Suprapubic skin (tissue), 4 donors: ENCODE data around the gene RFPL2. TPM values are rescaled to one million over a fixed set of nuclear protein-coding genes. Genes with fewer than 3 reads are reported as not detected.

Experiments used
- DNase-seq, 2 donors: peaks; one replicate each; pipeline ENCODE4 v3.0.0-alpha.2; 2019; ENCODE audit warnings: low spot score in 2 of 2
- H3K27ac ChIP-seq: fragments of 200-600 bp; sonication (generic); one replicate; pipeline ENCODE4 v1.5.1; 2019
- H3K27me3 ChIP-seq: fragments of 200-600 bp; sonication (generic); one replicate; pipeline ENCODE4 v1.5.1; 2019
- H3K36me3 ChIP-seq: fragments of 200-600 bp; sonication (generic); one replicate; pipeline ENCODE4 v1.5.1; 2019
- H3K4me1 ChIP-seq: fragments of 200-600 bp; sonication (generic); one replicate; pipeline ENCODE4 v1.5.1; 2019
- H3K4me3 ChIP-seq: fragments of 200-600 bp; sonication (generic); one replicate; pipeline ENCODE4 v1.5.1; 2019; ENCODE audit warnings: mild to moderate bottlenecking
- H3K9me3 ChIP-seq: fragments of 200-600 bp; sonication (generic); one replicate; pipeline ENCODE4 v1.5.1; 2019
- CTCF ChIP-seq, 2 donors: fragments of 200-600 bp in 1 of 2; fragments of 450-650 bp in 1 of 2; sonication (generic) in 1 of 2; IDR thresholded peaks; one replicate each; pipeline ENCODE4 v1.5.1; 2016 to 2019; ENCODE audit warnings: antibody characterized with exemption in 2 of 2, mild to moderate bottlenecking in 1 of 2, moderate library complexity in 1 of 2
- EP300 ChIP-seq: sonication (generic); formaldehyde crosslinking; IDR thresholded peaks from one replicate; pipeline ENCODE4 v1.6.1; 2017; ENCODE audit warnings: antibody characterized with exemption
- POLR2A ChIP-seq, 2 donors: fragments of 450-650 bp; IDR thresholded peaks; one replicate each; pipeline ENCODE4 v1.6.1; 2017; ENCODE audit warnings: antibody characterized with exemption in 2 of 2, mild to moderate bottlenecking in 2 of 2, moderate library complexity in 2 of 2
- POLR2AphosphoS5 ChIP-seq, 3 donors: sonication (generic); formaldehyde crosslinking; IDR thresholded peaks; one replicate each; pipeline ENCODE4 v1.6.1; 2017; ENCODE audit warnings: antibody characterized with exemption in 3 of 3
- WGBS: methylation state at CpG from one replicate; pipeline ENCODE4 v1.1.5; 2018; 5-methylcytosine and 5-hydroxymethylcytosine counted together
- total RNA-seq, 4 donors: library from RNA; depleted of rRNA; stranded (reverse); fragments of >200 nt; gene quantifications; one replicate each; pipeline ENCODE4 v1.1.0, GENCODE V29; 2016

RFPL2 gene
- total RNA-seq, 4 donors from 2014 or later: not detected

DNA sequence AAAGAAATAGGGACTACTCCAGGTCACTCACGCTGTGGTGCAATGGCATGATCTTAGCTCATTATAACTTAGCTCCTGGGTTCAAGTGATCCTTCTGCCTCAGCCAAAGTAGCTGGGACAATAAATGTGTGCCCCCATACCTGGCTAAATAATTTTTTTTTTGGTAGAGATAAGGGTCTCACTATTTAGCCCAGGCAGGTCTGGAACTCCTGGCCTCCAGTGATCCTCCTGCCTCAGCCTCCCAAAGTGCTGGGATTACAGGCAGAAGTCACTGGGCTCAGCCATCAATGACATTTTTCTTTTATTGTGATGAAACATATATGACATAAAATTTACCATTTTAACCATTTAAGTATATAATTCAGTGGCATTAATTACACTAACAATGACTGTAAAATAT is 39.7 kb upstream of the RFPL2 start:
- Histone ChIP-seq H3K9me3 (no peaks in the 10 kb centered on the region), H3K4me1 (no peaks in the 10 kb centered on the region), H3K27me3 (peaks cover 11% of the 10 kb centered on the region), H3K27ac (no peak overlapping the region), H3K4me3 (no peak overlapping the region), H3K36me3 (no peaks in the 10 kb centered on the region)
- DNase-seq: no peak
- no peak for TF ChIP-seq POLR2A (IDR thresholded peaks at IDR 0.05)
- TF ChIP-seq POLR2AphosphoS5 (IDR thresholded peaks at IDR 0.05): no peak
- TF ChIP-seq EP300: no peak
- no peak for TF ChIP-seq CTCF (IDR thresholded peaks at IDR 0.05)
- 93% methylated on average over 1 of the region's 1 CpG for WGBS

- WGBS: 43% methylated on average over 2 of the region's 2 CpGs
- Histone ChIP-seq H3K9me3 (no peaks in the 10 kb centered on the region), H3K4me3 (no peak overlapping the region), H3K27me3 (peaks cover 3% of the 10 kb centered on the region), H3K4me1 (no peaks in the 10 kb centered on the region), H3K36me3 (no peaks in the 10 kb centered on the region), H3K27ac (no peak overlapping the region)
- no peak for TF ChIP-seq POLR2A (IDR thresholded peaks at IDR 0.05)
- no peak for TF ChIP-seq CTCF (IDR thresholded peaks at IDR 0.05)
- TF ChIP-seq POLR2AphosphoS5 (IDR thresholded peaks at IDR 0.05): no peak
- TF ChIP-seq EP300: no peak
- no peak for DNase-seq
Measured at GRCh38 chr22:32240461-32240860, 35.6 kb upstream of the RFPL2 start.

- 92% methylated on average over 1 of the region's 1 CpG for WGBS
- DNase-seq: no peak
- Histone ChIP-seq H3K4me1 (no peaks in the 10 kb centered on the region), H3K9me3 (no peaks in the 10 kb centered on the region), H3K27me3 (peaks cover 3% of the 10 kb centered on the region), H3K4me3 (no peak overlapping the region), H3K36me3 (no peaks in the 10 kb centered on the region), H3K27ac (no peak overlapping the region)
- no peak for TF ChIP-seq EP300
Measured at GRCh38 chr22:32237906-32238305, 33.0 kb upstream of the RFPL2 start.

- H3K27me3 ChIP-seq: peaks cover 3% of the 10 kb centered on the region
- WGBS: 72% methylated on average over 8 of the region's 8 CpGs
- TF ChIP-seq POLR2AphosphoS5 (IDR thresholded peaks at IDR 0.05): no peak
- H3K4me1 ChIP-seq: no peaks in the 10 kb centered on the region
- no peak overlapping the region for H3K27ac ChIP-seq
- H3K4me3 ChIP-seq: no peak overlapping the region
- no peaks in the 10 kb centered on the region for H3K9me3 ChIP-seq
- H3K36me3 ChIP-seq: no peaks in the 10 kb centered on the region
- DNase-seq: no peak
Measured at GRCh38 chr22:32236970-32237369, 32.1 kb upstream of the RFPL2 start.

- TF ChIP-seq POLR2A (IDR thresholded peaks at IDR 0.05) (no peak), POLR2AphosphoS5 (IDR thresholded peaks at IDR 0.05) (no peak), EP300 (no peak), CTCF (IDR thresholded peaks at IDR 0.05) (no peak)
Measured at GRCh38 chr22:32233091-32233490, 28.2 kb upstream of the RFPL2 start.

DNA sequence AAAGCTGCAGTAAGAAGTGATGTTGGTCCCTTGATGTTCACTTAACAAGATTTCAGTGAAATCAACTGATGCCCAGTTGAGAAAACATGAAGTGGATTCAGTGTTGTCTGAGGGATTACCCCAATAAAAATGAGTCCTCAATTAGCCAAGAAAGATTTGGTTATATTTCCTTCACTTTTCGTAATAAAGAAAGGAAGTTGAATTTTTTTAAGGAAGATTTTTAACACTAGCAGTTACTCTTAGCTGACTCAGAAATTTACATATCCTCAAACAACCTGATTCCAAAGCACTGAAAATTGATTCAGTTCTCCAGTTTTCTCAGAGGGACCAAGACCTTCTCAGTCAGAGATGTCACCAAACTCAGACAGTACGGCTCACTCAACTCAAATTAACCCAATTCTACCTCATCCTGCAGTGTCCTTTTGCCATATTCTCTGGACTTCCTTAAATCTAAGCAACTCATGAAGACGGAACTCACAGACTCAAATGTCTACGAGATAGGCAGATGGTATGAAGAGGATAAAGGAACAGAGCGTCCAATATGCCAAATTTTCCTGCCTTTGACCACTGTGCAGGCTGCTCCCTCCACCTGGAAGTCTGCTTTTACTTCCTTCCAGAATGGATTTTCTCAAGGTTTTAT is 27.4 kb upstream of the RFPL2 start:
- TF ChIP-seq CTCF (IDR thresholded peaks at IDR 0.05) (no peak), POLR2A (IDR thresholded peaks at IDR 0.05) (no peak), EP300 (no peak), POLR2AphosphoS5 (IDR thresholded peaks at IDR 0.05) (no peak)
- 66% methylated on average over 5 of the region's 5 CpGs for WGBS
- H3K36me3 ChIP-seq: no peaks in the 10 kb centered on the region
- no peak overlapping the region for H3K4me3 ChIP-seq
- H3K27ac ChIP-seq: no peak overlapping the region
- H3K4me1 ChIP-seq: no peaks in the 10 kb centered on the region
- H3K27me3 ChIP-seq: peaks cover 3% of the 10 kb centered on the region
- no peaks in the 10 kb centered on the region for H3K9me3 ChIP-seq
- no peak for DNase-seq

More at GRCh38 chr22:32233091-32233490, 28.2 kb upstream of the RFPL2 start:
- 77% methylated on average over 5 of the region's 5 CpGs for WGBS
- DNase-seq: no peak
- Histone ChIP-seq H3K27me3 (no peaks in the 10 kb centered on the region), H3K4me1 (no peaks in the 10 kb centered on the region), H3K4me3 (no peak overlapping the region), H3K27ac (no peak overlapping the region), H3K36me3 (no peaks in the 10 kb centered on the region), H3K9me3 (no peaks in the 10 kb centered on the region)
